ENCODE measurements around the gene BCL6B.
A peak's percentile ranks its signal among the peaks of the same experiment; 100 is the strongest.
"Not testable (repeated sequence)": the region's sequence is repeated elsewhere in the genome, so short reads cannot be mapped to it uniquely, and the experiment has no call there.

BCL6B gene, protein sequence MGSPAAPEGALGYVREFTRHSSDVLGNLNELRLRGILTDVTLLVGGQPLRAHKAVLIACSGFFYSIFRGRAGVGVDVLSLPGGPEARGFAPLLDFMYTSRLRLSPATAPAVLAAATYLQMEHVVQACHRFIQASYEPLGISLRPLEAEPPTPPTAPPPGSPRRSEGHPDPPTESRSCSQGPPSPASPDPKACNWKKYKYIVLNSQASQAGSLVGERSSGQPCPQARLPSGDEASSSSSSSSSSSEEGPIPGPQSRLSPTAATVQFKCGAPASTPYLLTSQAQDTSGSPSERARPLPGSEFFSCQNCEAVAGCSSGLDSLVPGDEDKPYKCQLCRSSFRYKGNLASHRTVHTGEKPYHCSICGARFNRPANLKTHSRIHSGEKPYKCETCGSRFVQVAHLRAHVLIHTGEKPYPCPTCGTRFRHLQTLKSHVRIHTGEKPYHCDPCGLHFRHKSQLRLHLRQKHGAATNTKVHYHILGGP

DNA sequence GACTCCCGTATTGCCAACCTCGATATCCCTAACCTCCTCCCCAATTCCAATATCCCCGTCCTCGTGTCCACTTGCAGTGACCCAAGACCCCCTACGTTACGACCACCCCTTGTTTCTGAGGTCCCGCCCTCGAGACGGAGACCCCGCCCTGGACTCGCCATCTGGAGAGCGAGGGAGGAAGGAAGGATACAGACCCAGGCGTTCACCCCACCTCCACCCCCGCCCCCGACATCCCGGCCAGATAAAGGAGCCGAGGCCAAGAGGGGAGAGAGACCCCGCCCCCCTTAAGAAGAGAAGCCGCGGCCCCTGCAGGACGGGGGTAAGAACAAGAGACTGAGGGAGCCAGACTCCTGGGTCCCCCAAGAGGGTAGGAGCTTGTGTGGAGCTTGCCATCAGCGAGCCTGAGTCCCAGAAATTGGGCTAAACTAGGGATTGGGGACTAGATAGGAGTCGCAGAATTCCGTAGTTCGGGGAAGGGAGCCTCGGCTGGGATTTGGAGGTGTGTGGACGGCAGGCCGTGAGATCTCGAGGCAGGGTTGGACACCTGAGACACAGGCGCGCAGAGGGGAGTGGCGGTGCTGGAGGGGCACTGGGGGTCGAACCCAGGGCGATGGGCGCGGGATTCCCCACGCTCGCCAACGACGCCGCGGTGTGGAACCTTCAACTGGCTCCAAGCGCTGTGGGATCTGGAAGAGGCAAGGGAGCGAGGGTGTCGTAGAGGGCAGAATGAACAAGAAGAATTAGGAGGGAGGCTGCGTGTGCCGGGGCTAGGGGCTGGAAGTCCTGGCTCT is at the start of gene BCL6B:
BCL6B (plus strand) TSS at position 270 of the 791 bp plus-strand sequence. CDS start 622 bp downstream, outside the sequence.
- Mint-ChIP-seq H3K4me3 (peak within 1 kb of the TSS; percentile 81), H3K27ac (peak within 1 kb of the TSS; percentile 95), H3K4me1 (peaks cover 23% of the 10 kb centered on the region), H3K9me3 (no peaks in the 10 kb centered on the region), H3K36me3 (no peaks in the 10 kb centered on the region), H3K27me3 (no peaks in the 10 kb centered on the region)
- ATAC-seq (ENCODE audit: low read depth) (no peak), DNase-seq (ENCODE audit: low spot score in 2 of 2) (no peak)

DNA sequence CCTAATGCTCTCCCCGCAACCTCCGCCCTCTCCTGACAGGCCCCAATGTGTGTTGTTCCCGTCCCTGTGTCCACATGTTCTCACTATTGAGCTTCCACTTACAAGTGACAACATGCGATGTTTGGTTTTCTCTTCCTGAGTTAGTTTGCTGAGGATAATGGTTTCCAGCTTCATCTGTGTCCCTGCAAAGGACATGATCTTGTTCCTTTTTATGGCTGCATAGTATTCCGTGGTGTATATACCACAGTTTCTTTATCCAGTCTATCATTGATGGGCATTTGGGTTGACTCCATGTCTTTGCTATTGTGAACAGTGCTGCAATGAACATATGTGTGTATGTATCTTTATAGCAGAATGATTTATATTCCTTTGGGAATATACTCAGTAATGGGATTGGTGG is 43.4 kb upstream of the BCL6B start:
- not testable (repeated sequence) for H3K4me1 Mint-ChIP-seq; H3K9me3 Mint-ChIP-seq; H3K27me3 Mint-ChIP-seq; H3K27ac Mint-ChIP-seq; H3K4me3 Mint-ChIP-seq; DNase-seq (ENCODE audit: low spot score in 2 of 2); ATAC-seq (ENCODE audit: low read depth)
- H3K36me3 Mint-ChIP-seq: peaks cover 12% of the 10 kb centered on the region

DNA sequence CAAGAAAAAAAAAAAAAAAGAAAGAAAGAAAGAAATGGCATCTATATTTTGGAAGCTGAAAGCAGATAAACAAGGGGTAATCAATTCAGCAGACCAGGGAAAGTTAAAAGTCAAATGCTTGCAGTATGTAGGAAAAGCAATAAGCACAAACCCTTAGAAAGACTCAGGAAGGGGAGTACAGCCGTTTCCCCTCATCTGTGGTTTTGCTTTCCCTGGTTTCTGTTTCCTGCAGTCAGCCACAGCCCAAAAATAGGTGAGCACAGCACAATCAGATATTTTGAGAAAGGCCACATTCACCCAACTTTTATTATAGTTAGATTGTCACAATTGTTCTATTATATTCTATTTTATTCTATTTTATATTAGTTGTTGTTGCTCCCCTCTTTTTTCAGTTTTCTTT is 41.4 kb upstream of the BCL6B start:
- Mint-ChIP-seq H3K27me3 (no peaks in the 10 kb centered on the region), H3K36me3 (peaks cover 14% of the 10 kb centered on the region), H3K4me1 (no peaks in the 10 kb centered on the region), H3K4me3 (no peak overlapping the region), H3K27ac (no peak overlapping the region), H3K9me3 (peaks cover 3% of the 10 kb centered on the region)
- no peak for ATAC-seq (ENCODE audit: low read depth)
- DNase-seq (ENCODE audit: low spot score in 2 of 2): no peak

DNA sequence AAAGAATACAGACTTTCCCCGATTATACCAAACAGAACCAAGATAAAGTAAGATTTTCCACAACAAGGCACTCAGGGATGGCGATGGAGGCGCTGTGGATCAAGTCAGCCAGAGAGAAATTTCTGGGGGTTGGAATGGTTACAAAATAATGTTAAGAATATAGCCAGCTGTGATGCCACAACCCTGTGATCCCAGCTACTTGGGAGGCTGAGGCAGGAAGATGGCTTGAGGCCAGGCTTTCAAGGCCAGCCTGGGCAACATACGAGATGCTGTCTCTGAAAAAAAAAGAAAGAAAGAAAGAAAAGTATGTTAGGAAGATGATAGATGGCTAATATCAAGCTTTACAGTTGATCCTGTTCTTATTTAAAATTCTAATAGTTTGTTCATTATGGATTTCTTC is 37.6 kb upstream of the BCL6B start:
- peaks cover 9% of the 10 kb centered on the region for H3K36me3 Mint-ChIP-seq
- H3K4me3 Mint-ChIP-seq: no peak overlapping the region
- no peaks in the 10 kb centered on the region for H3K9me3 Mint-ChIP-seq
- ATAC-seq (ENCODE audit: low read depth): no peak
- DNase-seq (ENCODE audit: low spot score in 2 of 2): no peak
- no peaks in the 10 kb centered on the region for H3K4me1 Mint-ChIP-seq
- no peaks in the 10 kb centered on the region for H3K27me3 Mint-ChIP-seq
- H3K27ac Mint-ChIP-seq: no peak overlapping the region

DNA sequence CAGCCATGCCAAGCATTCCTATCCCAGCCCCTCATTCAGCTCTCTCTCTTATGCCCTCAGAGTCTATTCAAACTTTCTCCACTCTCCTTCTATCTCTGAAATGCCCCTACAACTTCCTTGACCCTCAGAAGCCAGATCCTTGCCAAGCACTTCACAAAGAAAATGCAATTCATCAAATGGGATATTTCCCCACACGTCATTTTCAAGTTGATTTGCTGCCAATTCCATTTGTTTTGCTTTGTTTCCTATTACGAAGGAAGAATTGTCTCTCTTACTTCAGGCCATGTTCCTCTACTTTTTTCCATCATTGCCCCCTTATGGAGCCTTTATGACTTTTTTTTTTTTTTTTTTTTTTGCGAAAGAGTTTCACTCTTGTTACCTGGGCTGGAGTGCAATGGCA is 36.2 kb upstream of the BCL6B start:
- no peaks in the 10 kb centered on the region for H3K4me1 Mint-ChIP-seq
- H3K4me3 Mint-ChIP-seq: no peak overlapping the region
- DNase-seq (ENCODE audit: low spot score in 2 of 2) (no peak), ATAC-seq (ENCODE audit: low read depth) (no peak)
- H3K27me3 Mint-ChIP-seq: no peaks in the 10 kb centered on the region
- no peak overlapping the region for H3K27ac Mint-ChIP-seq
- no peaks in the 10 kb centered on the region for H3K9me3 Mint-ChIP-seq
- peaks cover 9% of the 10 kb centered on the region for H3K36me3 Mint-ChIP-seq

DNA sequence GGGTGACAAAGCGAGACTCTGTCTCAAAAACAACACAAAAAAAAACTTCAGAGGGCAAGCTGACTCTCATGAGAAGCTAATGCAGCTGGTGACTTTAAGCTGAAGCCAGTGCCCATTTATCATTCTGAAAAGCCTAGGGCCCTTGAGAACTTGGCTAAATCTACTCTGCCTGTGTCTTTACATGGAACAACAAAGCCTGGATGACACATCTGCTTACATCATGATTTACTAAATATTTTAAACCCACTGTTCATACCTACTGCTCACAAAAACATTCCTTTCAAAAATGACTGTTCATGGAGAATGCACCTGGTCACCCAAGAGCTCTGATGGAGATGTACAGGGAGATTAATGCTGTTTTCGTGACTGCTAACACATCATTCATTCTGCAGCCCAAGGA is 33.1 kb upstream of the BCL6B start:
- no peak overlapping the region for H3K27ac Mint-ChIP-seq
- no peak overlapping the region for H3K4me3 Mint-ChIP-seq
- H3K4me1 Mint-ChIP-seq: no peaks in the 10 kb centered on the region
- ATAC-seq (ENCODE audit: low read depth) (no peak), DNase-seq (ENCODE audit: low spot score in 2 of 2) (no peak)
- H3K27me3 Mint-ChIP-seq: no peaks in the 10 kb centered on the region
- peaks cover 10% of the 10 kb centered on the region for H3K36me3 Mint-ChIP-seq
- no peaks in the 10 kb centered on the region for H3K9me3 Mint-ChIP-seq

DNA sequence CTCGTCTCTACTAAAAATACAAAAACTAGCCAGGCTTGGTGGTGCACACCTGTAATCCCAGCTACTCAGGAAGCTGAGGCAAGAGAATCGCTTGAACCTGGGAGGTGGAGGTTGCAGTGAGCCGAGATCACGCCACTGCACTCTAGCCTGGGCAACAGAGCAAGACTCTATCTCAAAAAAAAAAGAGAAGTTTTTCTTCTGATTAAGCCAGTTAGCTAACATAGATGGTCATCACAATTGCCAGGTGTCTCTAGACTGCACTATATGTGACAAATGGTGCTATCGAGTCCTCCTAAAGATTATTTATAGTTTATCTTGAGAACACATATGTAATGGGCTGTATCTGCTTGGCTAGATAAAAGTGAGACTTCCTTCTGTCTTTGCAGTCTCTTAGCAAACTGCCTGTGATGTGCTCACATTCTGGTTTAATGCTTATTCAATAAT is 29.2 kb upstream of the BCL6B start:
- ATAC-seq (ENCODE audit: low read depth); H3K27me3 Mint-ChIP-seq; H3K9me3 Mint-ChIP-seq; H3K4me3 Mint-ChIP-seq; DNase-seq (ENCODE audit: low spot score in 2 of 2); H3K4me1 Mint-ChIP-seq: not testable (repeated sequence)
- H3K27ac Mint-ChIP-seq: peak overlapping the region; percentile 14
- peaks cover 17% of the 10 kb centered on the region for H3K36me3 Mint-ChIP-seq

DNA sequence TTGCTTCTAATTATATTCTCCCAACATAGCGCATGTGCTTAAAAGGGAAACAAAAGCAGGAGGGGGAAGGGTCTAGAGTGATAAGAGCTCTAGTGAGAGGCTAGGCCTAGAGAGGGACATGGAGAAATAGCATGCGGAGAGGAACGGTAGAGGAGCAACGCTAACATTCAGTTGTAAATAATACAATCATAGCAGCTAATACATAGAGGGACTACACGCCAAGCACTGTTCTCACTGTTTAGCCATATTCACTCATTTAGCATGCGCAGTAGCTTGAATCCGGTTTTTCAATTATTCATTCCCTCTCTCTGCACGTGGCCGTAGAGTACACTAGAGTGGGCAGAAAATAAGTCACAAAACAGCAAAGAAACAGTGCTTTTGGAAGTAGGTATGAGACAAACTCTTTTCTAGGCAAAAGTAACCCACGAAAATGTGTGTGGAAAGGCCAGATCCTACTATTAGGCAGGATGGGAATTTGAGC is 28.7 kb upstream of the BCL6B start:
- DNase-seq (ENCODE audit: low spot score in 2 of 2) (no peak), ATAC-seq (ENCODE audit: low read depth) (no peak)
- Mint-ChIP-seq H3K4me3 (no peak overlapping the region), H3K27ac (peak overlapping the region; percentile 14), H3K9me3 (no peaks in the 10 kb centered on the region), H3K36me3 (peaks cover 17% of the 10 kb centered on the region), H3K4me1 (peaks cover 3% of the 10 kb centered on the region), H3K27me3 (no peaks in the 10 kb centered on the region)

DNA sequence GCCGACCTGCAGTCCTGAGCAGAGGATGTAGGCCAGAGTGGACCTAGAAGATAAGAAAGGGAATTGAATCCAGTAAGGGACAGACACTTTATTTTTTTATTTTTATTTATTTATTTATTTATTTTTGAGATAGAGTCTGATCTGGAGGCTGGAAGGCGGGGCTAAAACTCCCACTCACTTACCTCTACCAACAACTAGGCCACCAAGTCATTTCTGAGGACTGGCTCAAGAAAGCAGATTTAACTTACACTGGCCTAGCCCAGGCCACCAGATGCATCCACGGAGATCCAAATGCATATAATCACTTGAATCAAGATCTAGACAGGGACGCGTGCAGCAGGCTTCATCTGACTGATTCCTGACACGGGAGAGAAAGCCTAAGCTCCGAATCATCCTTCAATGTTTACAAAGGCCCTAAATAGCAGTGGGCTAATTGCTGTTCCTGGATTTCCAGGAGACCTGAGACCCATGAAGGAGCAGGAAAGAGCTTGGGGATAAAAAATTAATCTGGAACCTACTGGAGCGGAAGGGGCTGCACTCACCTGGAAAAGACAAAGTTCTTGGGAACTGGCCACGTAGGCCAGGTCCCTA is 28.1 kb upstream of the BCL6B start:
- ATAC-seq (ENCODE audit: low read depth): no peak
- H3K4me1 Mint-ChIP-seq: peaks cover 3% of the 10 kb centered on the region
- H3K4me3 Mint-ChIP-seq: no peak overlapping the region
- no peaks in the 10 kb centered on the region for H3K9me3 Mint-ChIP-seq
- no peak for DNase-seq (ENCODE audit: low spot score in 2 of 2)
- H3K27ac Mint-ChIP-seq: no peak overlapping the region
- peaks cover 23% of the 10 kb centered on the region for H3K36me3 Mint-ChIP-seq
- H3K27me3 Mint-ChIP-seq: no peaks in the 10 kb centered on the region

DNA sequence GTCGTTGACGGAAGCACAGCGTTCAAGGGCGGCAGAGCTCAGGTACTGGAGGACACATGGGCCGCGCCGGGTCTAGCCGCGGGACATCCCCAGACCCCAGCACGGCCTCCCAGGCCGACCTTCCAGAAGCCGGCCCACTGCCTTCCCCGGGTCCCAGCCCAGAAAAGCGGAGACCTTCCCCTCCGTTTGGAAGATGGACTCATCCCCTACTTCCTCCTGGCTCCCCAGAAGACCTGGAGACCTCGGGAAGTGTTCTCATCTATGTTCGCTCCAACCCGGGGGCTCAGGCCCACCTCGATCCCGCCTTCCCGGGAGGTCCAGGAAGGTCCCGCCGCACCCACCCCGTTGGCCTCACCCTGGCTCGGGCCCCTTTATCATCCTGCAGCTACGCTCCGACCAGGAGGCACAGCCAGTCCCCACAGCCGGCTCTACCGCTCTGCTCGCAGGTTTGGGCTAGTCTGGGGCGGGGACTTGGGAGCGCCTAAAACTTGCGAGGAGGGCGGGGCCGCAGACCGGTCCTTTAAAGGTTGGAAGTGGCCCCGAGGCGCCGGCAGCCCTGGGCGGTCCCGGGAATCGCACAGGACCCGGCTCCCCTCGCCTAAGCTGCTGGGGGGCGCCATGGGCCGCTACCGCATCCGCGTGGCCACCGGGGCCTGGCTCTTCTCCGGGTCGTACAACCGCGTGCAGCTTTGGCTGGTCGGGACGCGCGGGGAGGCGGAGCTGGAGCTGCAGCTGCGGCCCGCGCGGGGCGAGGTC is 27.2 kb upstream of the BCL6B start, which contains the start of gene ALOX12:
ALOX12 (plus strand) TSS at position 550 of the 756 bp plus-strand sequence; CDS start at position 619, 69 bp downstream.
- DNase-seq (ENCODE audit: low spot score in 2 of 2) (no peak), ATAC-seq (ENCODE audit: low read depth) (no peak)
- Mint-ChIP-seq H3K27ac (no peak within 1 kb of the TSS), H3K4me1 (peaks cover 3% of the 10 kb centered on the region), H3K9me3 (no peaks in the 10 kb centered on the region), H3K27me3 (no peaks in the 10 kb centered on the region), H3K36me3 (peaks cover 27% of the 10 kb centered on the region), H3K4me3 (no peak within 1 kb of the TSS)

DNA sequence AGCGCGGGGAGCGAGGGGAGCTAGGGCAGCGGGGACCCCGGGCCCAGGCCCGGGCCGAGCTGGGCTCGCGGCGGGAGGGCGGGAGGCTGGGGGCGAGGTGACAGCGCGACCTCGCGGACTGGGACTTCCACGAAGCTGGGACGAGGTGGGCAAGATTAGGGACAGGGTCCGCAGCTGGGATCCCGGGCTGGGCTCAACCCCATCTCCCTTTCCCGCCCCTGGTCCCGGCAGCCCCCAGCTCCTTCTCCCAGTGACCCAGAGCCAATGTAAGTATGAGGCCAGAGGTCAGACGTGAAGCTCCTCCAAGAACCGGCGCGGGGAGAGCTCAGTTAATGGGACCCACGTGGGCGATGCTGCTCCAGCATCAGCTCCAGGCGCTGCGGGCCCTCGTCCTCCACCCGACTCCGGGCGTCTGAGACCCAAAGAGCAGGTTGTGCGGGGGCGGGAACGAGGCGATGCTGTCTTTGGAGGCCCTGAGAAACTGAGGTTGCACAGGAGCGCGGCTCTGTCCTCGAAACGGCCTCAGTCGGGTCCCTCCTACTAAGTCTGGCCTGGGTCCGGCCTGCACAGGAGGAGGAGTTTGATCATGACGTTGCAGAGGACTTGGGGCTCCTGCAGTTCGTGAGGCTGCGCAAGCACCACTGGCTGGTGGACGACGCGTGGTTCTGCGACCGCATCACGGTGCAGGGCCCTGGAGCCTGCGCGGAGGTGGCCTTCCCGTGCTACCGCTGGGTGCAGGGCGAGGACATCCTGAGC is 26.4 kb upstream of the BCL6B start:
- no peak overlapping the region for H3K27ac Mint-ChIP-seq
- no peak overlapping the region for H3K4me3 Mint-ChIP-seq
- H3K4me1 Mint-ChIP-seq: peaks cover 3% of the 10 kb centered on the region
- DNase-seq (ENCODE audit: low spot score in 2 of 2) (no peak), ATAC-seq (ENCODE audit: low read depth) (no peak)
- H3K9me3 Mint-ChIP-seq: no peaks in the 10 kb centered on the region
- H3K36me3 Mint-ChIP-seq: peaks cover 32% of the 10 kb centered on the region
- H3K27me3 Mint-ChIP-seq: no peaks in the 10 kb centered on the region

DNA sequence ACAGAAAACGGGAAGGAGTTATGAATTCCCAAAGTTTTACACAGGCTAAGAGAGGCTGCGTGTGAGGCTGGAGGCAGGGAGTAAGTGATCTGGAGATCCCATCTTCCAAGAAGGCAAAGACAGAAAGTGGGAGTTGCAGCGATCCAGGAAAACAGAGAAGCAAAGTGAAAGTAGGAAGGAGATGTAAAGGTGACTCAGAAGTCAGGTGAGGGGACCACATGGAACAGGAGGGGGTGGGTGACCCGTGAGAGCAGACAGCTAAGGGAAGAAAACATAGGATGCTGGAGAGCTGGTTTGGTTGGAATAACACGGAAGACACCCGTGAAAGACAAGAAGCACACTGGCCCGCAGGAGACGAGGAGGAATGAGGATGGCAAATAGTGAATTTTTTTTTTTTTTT is 25.7 kb upstream of the BCL6B start:
- ATAC-seq (ENCODE audit: low read depth): no peak
- DNase-seq (ENCODE audit: low spot score in 2 of 2): no peak
- H3K4me3 Mint-ChIP-seq: no peak overlapping the region
- no peak overlapping the region for H3K27ac Mint-ChIP-seq
- no peaks in the 10 kb centered on the region for H3K9me3 Mint-ChIP-seq
- H3K4me1 Mint-ChIP-seq: peaks cover 7% of the 10 kb centered on the region
- peaks cover 37% of the 10 kb centered on the region for H3K36me3 Mint-ChIP-seq
- no peaks in the 10 kb centered on the region for H3K27me3 Mint-ChIP-seq

All from memory B cell (primary cell).